GM23338 (cell line): ENCODE data around the gene CRY1. TPM values are rescaled to one million over a fixed set of nuclear protein-coding genes. Genes with fewer than 3 reads are reported as not detected.
A peak's percentile ranks its signal among the peaks of the same experiment; 100 is the strongest.

Experiments
- ATAC-seq: fragments of 200-7000 bp; cut with Tn5 transposase; 3 replicates; pipeline ENCODE4 v1.9.1; 2020
- DNase-seq: peaks from one replicate; pipeline ENCODE4 v3.0.0-alpha.2; 2015; ENCODE audit warnings: low spot score
- H2AFZ ChIP-seq: fragments of 200-600 bp; sonication (generic); 2 replicates; pipeline ENCODE4 v1.8.0; 2016; ENCODE audit warnings: antibody characterized with exemption, mild to moderate bottlenecking, moderate library complexity
- H3F3A ChIP-seq: fragments of 200-600 bp; sonication (generic); replicated peaks from 2 replicates; pipeline ENCODE4 v1.8.0; 2017; ENCODE audit warnings: antibody characterized with exemption, mixed run types, low read depth
- H3K27ac ChIP-seq: fragments of 200-600 bp; sonication (generic); 2 replicates; pipeline ENCODE4 v1.6.1; 2016; ENCODE audit warnings: low read depth
- H3K27me3 ChIP-seq: fragments of 200-600 bp; sonication (generic); 2 replicates; pipeline ENCODE4 v1.8.0; 2016; ENCODE audit warnings: mild to moderate bottlenecking, mixed run types, moderate library complexity; ENCODE audit not compliant: insufficient read depth
- H3K36me3 ChIP-seq: fragments of 200-600 bp; sonication (generic); 2 replicates; pipeline ENCODE4 v1.8.0; 2016; ENCODE audit warnings: mild to moderate bottlenecking; ENCODE audit not compliant: insufficient read depth
- H3K4me1 ChIP-seq: fragments of 200-600 bp; sonication (generic); 2 replicates; pipeline ENCODE4 v1.8.0; 2016; ENCODE audit warnings: mild to moderate bottlenecking, moderate library complexity; ENCODE audit not compliant: insufficient read depth
- H3K4me2 ChIP-seq: fragments of 200-600 bp; sonication (generic); 2 replicates; pipeline ENCODE4 v1.7.1; 2017; ENCODE audit warnings: mixed run types
- H3K4me3 ChIP-seq: fragments of 200-600 bp; sonication (generic); 2 replicates; pipeline ENCODE4 v1.6.1; 2016; ENCODE audit warnings: mixed run types
- H3K79me2 ChIP-seq: fragments of 200-600 bp; sonication (generic); replicated peaks from 2 replicates; pipeline ENCODE4 v1.8.0; 2017; ENCODE audit warnings: mild to moderate bottlenecking; ENCODE audit not compliant: insufficient read depth
- H3K9me2 ChIP-seq: fragments of 200-600 bp; sonication (generic); 2 replicates; pipeline ENCODE4 v1.8.0; 2017; ENCODE audit not compliant: insufficient read depth
- H4K20me1 ChIP-seq: fragments of 200-600 bp; sonication (generic); replicated peaks from 2 replicates; pipeline ENCODE4 v1.8.0; 2017; ENCODE audit warnings: mild to moderate bottlenecking; ENCODE audit not compliant: insufficient read depth
- H3K27ac Mint-ChIP-seq: 2 replicates; pipeline ENCODE4 v1.8.0; 2020; ENCODE audit warnings: inconsistent platforms, mild to moderate bottlenecking, moderate library complexity, mixed read lengths
- H3K27me3 Mint-ChIP-seq: 3 replicates; pipeline ENCODE4 v1.8.0; 2022; ENCODE audit warnings: low read depth, mild to moderate bottlenecking, moderate library complexity, mixed read lengths, inconsistent platforms; ENCODE audit not compliant: insufficient read depth, poor library complexity
- H3K36me3 Mint-ChIP-seq: 3 replicates; pipeline ENCODE4 v1.8.0; 2021; ENCODE audit warnings: low read depth, mild to moderate bottlenecking, inconsistent platforms, moderate library complexity, mixed read lengths
- H3K4me1 Mint-ChIP-seq: 3 replicates; pipeline ENCODE4 v1.8.0; 2020; ENCODE audit warnings: mild to moderate bottlenecking, inconsistent platforms, mixed read lengths
- H3K4me3 Mint-ChIP-seq: 3 replicates; pipeline ENCODE4 v1.8.0; 2021; ENCODE audit warnings: moderate library complexity, mild to moderate bottlenecking, inconsistent platforms, mixed read lengths
- H3K9me3 Mint-ChIP-seq: 3 replicates; pipeline ENCODE4 v1.8.0; 2020; ENCODE audit warnings: moderate library complexity, mild to moderate bottlenecking, inconsistent platforms, mixed read lengths
- CREB1 ChIP-seq: fragments of 250-450 bp; sonication (Bioruptor Pico); IDR thresholded peaks from 2 replicates; pipeline ENCODE4 v1.5.0; 2020; ENCODE audit warnings: low read depth, mild to moderate bottlenecking, moderate library complexity
- ETS1 ChIP-seq: IDR thresholded peaks from 2 replicates; pipeline ENCODE4 v1.6.1; 2016; ENCODE audit warnings: antibody characterized with exemption
- EZH2 ChIP-seq: fragments of 200-600 bp; sonication (generic); IDR thresholded peaks from one replicate; pipeline ENCODE4 v1.8.0; 2017; ENCODE audit warnings: antibody characterized with exemption, mild to moderate bottlenecking, low read depth; ENCODE audit not compliant: unreplicated experiment
- EZH2phosphoT487 ChIP-seq: fragments of 200-600 bp; sonication (generic); IDR thresholded peaks from one replicate; pipeline ENCODE4 v1.8.1; 2018; ENCODE audit warnings: antibody characterized with exemption; ENCODE audit not compliant: unreplicated experiment
- JUNB ChIP-seq: IDR thresholded peaks from one replicate; pipeline ENCODE4 v1.6.1; 2016; ENCODE audit warnings: antibody characterized with exemption; ENCODE audit not compliant: unreplicated experiment
- NANOG ChIP-seq: IDR thresholded peaks from 2 replicates; pipeline ENCODE4 v1.6.1; 2016; ENCODE audit warnings: antibody characterized with exemption, borderline replicate concordance
- POLR2AphosphoS5 ChIP-seq: IDR thresholded peaks from 2 replicates; pipeline ENCODE4 v1.6.1; 2016; ENCODE audit warnings: antibody characterized with exemption, low read depth
- REST ChIP-seq: IDR thresholded peaks from one replicate; pipeline ENCODE4 v1.6.1; 2018; ENCODE audit warnings: antibody characterized with exemption; ENCODE audit not compliant: unreplicated experiment
- STAT1 ChIP-seq: IDR thresholded peaks from one replicate; pipeline ENCODE4 v1.6.1; 2016; ENCODE audit warnings: antibody characterized with exemption; ENCODE audit not compliant: unreplicated experiment
- ZNF114 ChIP-seq: fragments of 250-450 bp; sonication (Bioruptor Pico); IDR thresholded peaks from 2 replicates; pipeline ENCODE4 v1.5.0; 2020; ENCODE audit warnings: mild to moderate bottlenecking, moderate library complexity
- ZNF331 ChIP-seq: fragments of 250-450 bp; sonication (Bioruptor Pico); IDR thresholded peaks from 2 replicates; pipeline ENCODE4 v1.5.0; 2020; ENCODE audit warnings: low read depth, mild to moderate bottlenecking, moderate library complexity
- ZNF462 ChIP-seq: fragments of 250-450 bp; sonication (Bioruptor Pico); IDR thresholded peaks from 2 replicates; pipeline ENCODE4 v1.5.0; 2020; ENCODE audit warnings: mild to moderate bottlenecking, moderate library complexity
- polyA plus RNA-seq: library from polyadenylated mRNA; unstranded; fragments of >200 nt; fragmentation: Nextera tagmentation; extraction: Ambion mirVana; gene quantifications from 2 replicates; pipeline ENCODE4 v1.2.1, GENCODE V29; 2016
- total RNA-seq: library from RNA; depleted of rRNA; stranded (reverse); fragments of >200 nt; shearing (Covaris generic); gene quantifications from 2 replicates; pipeline ENCODE4 v1.2.3, GENCODE V29; 2014
- TF ChIP-seq, protein P1 (sequence below), 2 experiments: fragments of 200-600 bp in 1 of 2; sonication (generic) in 1 of 2; conservative IDR thresholded peaks; 2 replicates each; pipeline versions ENCODE4 v1.5.1 to v1.6.1; 2016 to 2017; ENCODE audit warnings: antibody characterized with exemption in 2 of 2, low read depth in 2 of 2, mild to moderate bottlenecking in 2 of 2, moderate library complexity in 1 of 2

CRY1 gene
- total and polyA plus RNA-seq, 2 experiments from 2014 or later: 27.7 to 28.2 TPM

- DNase-seq (peak; percentile 64), ATAC-seq (peak; percentile 49)
- H3K9me3 Mint-ChIP-seq: peaks cover 27% of the 10 kb centered on the region
- peak overlapping the region; percentile 80 for H3K4me2 ChIP-seq
- H3K36me3 Mint-ChIP-seq: peaks cover 22% of the 10 kb centered on the region
- H3K27me3 Mint-ChIP-seq: peaks cover 13% of the 10 kb centered on the region
- H3K27ac ChIP-seq: peak overlapping the region; percentile 15; the same call in 1 of the 2 replicates
- no peak for TF ChIP-seq ETS1
- no peak for TF ChIP-seq ZNF114
- no peak for TF ChIP-seq REST
- TF ChIP-seq CREB1 (CRISPR knock-in tag): no peak
- TF ChIP-seq, protein P1, sequence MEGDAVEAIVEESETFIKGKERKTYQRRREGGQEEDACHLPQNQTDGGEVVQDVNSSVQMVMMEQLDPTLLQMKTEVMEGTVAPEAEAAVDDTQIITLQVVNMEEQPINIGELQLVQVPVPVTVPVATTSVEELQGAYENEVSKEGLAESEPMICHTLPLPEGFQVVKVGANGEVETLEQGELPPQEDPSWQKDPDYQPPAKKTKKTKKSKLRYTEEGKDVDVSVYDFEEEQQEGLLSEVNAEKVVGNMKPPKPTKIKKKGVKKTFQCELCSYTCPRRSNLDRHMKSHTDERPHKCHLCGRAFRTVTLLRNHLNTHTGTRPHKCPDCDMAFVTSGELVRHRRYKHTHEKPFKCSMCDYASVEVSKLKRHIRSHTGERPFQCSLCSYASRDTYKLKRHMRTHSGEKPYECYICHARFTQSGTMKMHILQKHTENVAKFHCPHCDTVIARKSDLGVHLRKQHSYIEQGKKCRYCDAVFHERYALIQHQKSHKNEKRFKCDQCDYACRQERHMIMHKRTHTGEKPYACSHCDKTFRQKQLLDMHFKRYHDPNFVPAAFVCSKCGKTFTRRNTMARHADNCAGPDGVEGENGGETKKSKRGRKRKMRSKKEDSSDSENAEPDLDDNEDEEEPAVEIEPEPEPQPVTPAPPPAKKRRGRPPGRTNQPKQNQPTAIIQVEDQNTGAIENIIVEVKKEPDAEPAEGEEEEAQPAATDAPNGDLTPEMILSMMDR (conservative IDR thresholded peaks at IDR 0.05; ENCODE audit: low read depth in 2 of 2): no peak
- no peak for TF ChIP-seq NANOG
- no peak for TF ChIP-seq ZNF331 (CRISPR knock-in tag)
- TF ChIP-seq POLR2AphosphoS5: no peak
- TF ChIP-seq STAT1: no peak
- TF ChIP-seq EZH2phosphoT487: no peak
- TF ChIP-seq EZH2: no peak
- TF ChIP-seq ZNF462 (CRISPR knock-in tag): no peak
- no peak for TF ChIP-seq JUNB
- H2AFZ ChIP-seq: peak overlapping the region; percentile 99
- H3K36me3 ChIP-seq: no peaks in the 10 kb centered on the region
- H4K20me1 ChIP-seq: 0 out of 2 replicates have a peak, but pooled peaks cover 4% of the 10 kb centered on the region
- no peak overlapping the region for H3K27ac Mint-ChIP-seq
- H3K9me2 ChIP-seq: peaks cover 4% of the 10 kb centered on the region; the same call in 1 of the 2 replicates
- H3K27me3 ChIP-seq: no peaks in the 10 kb centered on the region
- peaks cover 39% of the 10 kb centered on the region for H3K79me2 ChIP-seq
- no peak overlapping the region for H3K4me3 Mint-ChIP-seq
- no peaks in the 10 kb centered on the region for H3F3A ChIP-seq
- peak overlapping the region; percentile 67 for H3K4me3 ChIP-seq
- H3K4me1 ChIP-seq: peaks cover 8% of the 10 kb centered on the region
- peaks cover 3% of the 10 kb centered on the region; the same call in 1 of the 3 replicates for H3K4me1 Mint-ChIP-seq
Observed at GRCh38 chr12:107092669-107093416, 506 bp downstream of the CRY1 start.
